Vagina (tissue), 2 donors: ENCODE results near the gene SHISA5.

Experiments
- CTCF ChIP-seq, 3 experiments: fragments of 450-650 bp in 2 of 3; fragments of 200-600 bp in 1 of 3; sonication (generic) in 1 of 3; IDR thresholded peaks; one replicate each; pipeline ENCODE4 v1.5.1; 2017 to 2019; ENCODE audit warnings: antibody characterized with exemption in 3 of 3, mild to moderate bottlenecking in 2 of 3, moderate library complexity in 2 of 3
- POLR2AphosphoS5 ChIP-seq, 2 donors: sonication (generic); formaldehyde crosslinking; IDR thresholded peaks; one replicate each; pipeline ENCODE4 v1.9.0; 2017; ENCODE audit warnings: antibody characterized with exemption in 2 of 2, mild to moderate bottlenecking in 2 of 2, low read depth in 1 of 2; ENCODE audit not compliant: insufficient read depth in 1 of 2

- TF ChIP-seq CTCF (IDR thresholded peaks at IDR 0.05) (no peak), POLR2AphosphoS5 (IDR thresholded peaks at IDR 0.05; ENCODE audit: insufficient read depth in 1 of 2, low read depth in 1 of 2) (no peak)
Observed at GRCh38 chr3:48459331-48459730, 44.6 kb downstream of the SHISA5 start.
